ENCODE measurements around the gene SIAH3.

DNA sequence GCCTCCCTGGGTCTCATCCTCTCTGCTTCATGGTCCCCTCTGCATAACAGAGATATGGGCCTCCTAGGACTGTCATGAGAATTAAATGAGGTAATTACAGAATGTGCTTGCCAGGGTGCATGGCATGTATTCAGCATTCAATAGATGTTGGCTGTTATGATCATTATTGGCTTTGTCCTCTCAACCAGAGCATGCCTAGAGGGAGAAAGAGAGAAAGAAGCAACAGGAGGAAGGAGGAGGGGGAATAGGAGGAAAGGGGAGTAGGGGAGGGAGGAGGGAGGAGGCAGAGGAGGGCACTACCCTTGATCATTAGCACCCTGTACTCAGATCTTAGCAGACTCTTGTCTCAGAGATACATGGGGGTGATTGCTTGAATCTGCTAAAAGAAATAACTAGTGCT is 41.0 kb upstream of the SIAH3 start:
- TF ChIP-seq, protein P1, sequence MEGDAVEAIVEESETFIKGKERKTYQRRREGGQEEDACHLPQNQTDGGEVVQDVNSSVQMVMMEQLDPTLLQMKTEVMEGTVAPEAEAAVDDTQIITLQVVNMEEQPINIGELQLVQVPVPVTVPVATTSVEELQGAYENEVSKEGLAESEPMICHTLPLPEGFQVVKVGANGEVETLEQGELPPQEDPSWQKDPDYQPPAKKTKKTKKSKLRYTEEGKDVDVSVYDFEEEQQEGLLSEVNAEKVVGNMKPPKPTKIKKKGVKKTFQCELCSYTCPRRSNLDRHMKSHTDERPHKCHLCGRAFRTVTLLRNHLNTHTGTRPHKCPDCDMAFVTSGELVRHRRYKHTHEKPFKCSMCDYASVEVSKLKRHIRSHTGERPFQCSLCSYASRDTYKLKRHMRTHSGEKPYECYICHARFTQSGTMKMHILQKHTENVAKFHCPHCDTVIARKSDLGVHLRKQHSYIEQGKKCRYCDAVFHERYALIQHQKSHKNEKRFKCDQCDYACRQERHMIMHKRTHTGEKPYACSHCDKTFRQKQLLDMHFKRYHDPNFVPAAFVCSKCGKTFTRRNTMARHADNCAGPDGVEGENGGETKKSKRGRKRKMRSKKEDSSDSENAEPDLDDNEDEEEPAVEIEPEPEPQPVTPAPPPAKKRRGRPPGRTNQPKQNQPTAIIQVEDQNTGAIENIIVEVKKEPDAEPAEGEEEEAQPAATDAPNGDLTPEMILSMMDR (IDR thresholded peaks at IDR 0.05; ENCODE audit: borderline replicate concordance, extremely low read depth, low read length, poor library complexity, severe bottlenecking), result no peak
- TF ChIP-seq EZH2 (IDR thresholded peaks at IDR 0.05; ENCODE audit: borderline replicate concordance, low read depth, low read length, severe bottlenecking), result no peak

Measured in DND-41 (cell line).